Endothelial cell of umbilical vein (primary cell): ENCODE data around the gene SORT1. TPM values are rescaled to one million over a fixed set of nuclear protein-coding genes. Genes with fewer than 3 reads are reported as not detected.

Experiments
- BruUV-seq: library from RNA; stranded (reverse); fragments of 400-500 nt; replicated peaks from 2 replicates; lab custom pipeline; 2021; lab: Mats Ljungman, UMichigan
- CTCF ChIA-PET: fragments of 300-600, 350-600 bp; sonication (Branson Sonifier 250); formaldehyde crosslinking; loops from one replicate; lab custom pipeline; 2021; ENCODE audit warnings: antibody characterized with exemption, inconsistent platforms; lab: Charles Lee
- POLR2A ChIA-PET: fragments of 300-600, 350-600 bp; sonication (Branson Sonifier 250); formaldehyde crosslinking; loops from one replicate; lab custom pipeline; 2021; ENCODE audit warnings: antibody characterized with exemption, inconsistent platforms; lab: Charles Lee
- DNase-seq: peaks from one replicate; pipeline ENCODE4 v3.0.0-alpha.2; 2011; ENCODE audit warnings: low read depth, low spot score
- FAIRE-seq: peaks from 2 replicates; lab custom pipeline; 2011; peaks lifted over from hg19 to GRCh38; lab: Jason Lieb, UNC
- H2AFZ ChIP-seq: 2 replicates; pipeline ENCODE4 v1.6.0; 2012; ENCODE audit warnings: low read depth, low read length, control low read depth, inconsistent platforms
- H3K27ac ChIP-seq: 2 replicates; pipeline ENCODE4 v1.5.1; 2011; ENCODE audit warnings: low read depth, mild to moderate bottlenecking, control low read depth, low read length, moderate library complexity; ENCODE audit not compliant: insufficient read depth
- H3K27me3 ChIP-seq, 2 experiments: 2 replicates each; pipeline versions ENCODE4 v1.6.0 to v1.6.1; 2011; ENCODE audit warnings: low read length in 2 of 2, mixed read lengths in 1 of 2; ENCODE audit not compliant: control insufficient read depth in 2 of 2, insufficient read depth in 2 of 2
- H3K36me3 ChIP-seq, 2 experiments: 2 replicates in 1 of 2; 3 replicates in 1 of 2; pipeline ENCODE4 v1.5.1; 2011; ENCODE audit warnings: low read length in 2 of 2, mild to moderate bottlenecking in 1 of 2, moderate library complexity in 1 of 2; ENCODE audit not compliant: control insufficient read depth in 2 of 2, insufficient read depth in 2 of 2; ENCODE audit errors: extremely low read depth in 1 of 2
- H3K4me1 ChIP-seq: 3 replicates; pipeline ENCODE4 v1.5.1; 2011; ENCODE audit warnings: mild to moderate bottlenecking, low read length; ENCODE audit not compliant: control insufficient read depth, insufficient read depth; ENCODE audit errors: extremely low read depth
- H3K4me2 ChIP-seq: 2 replicates; pipeline ENCODE4 v1.6.1; 2011; ENCODE audit warnings: low read length, control low read depth, mixed read lengths; ENCODE audit not compliant: insufficient read depth
- H3K4me3 ChIP-seq, 3 experiments: fragments of 200-600 bp in 1 of 3; sonication (generic), shearing (Covaris generic) in 1 of 3; replicated peaks in 1 of 3; 2 replicates each; pipeline ENCODE4 v1.5.1; 2011 to 2016; ENCODE audit warnings: control low read depth in 3 of 3, low read length in 3 of 3, mild to moderate bottlenecking in 2 of 3, inconsistent platforms in 1 of 3, low read depth in 1 of 3, moderate library complexity in 1 of 3; ENCODE audit not compliant: insufficient read depth in 1 of 3
- H3K79me2 ChIP-seq: 2 replicates; pipeline ENCODE4 v1.6.0; 2012; ENCODE audit warnings: low read length, inconsistent platforms; ENCODE audit not compliant: control insufficient read depth, insufficient read depth
- H3K9ac ChIP-seq: replicated peaks from 2 replicates; pipeline ENCODE3; 2011; ENCODE audit warnings: low read length, control low read depth; ENCODE audit not compliant: insufficient read depth; ENCODE audit errors: extremely low read depth
- H3K9me1 ChIP-seq: replicated peaks from 3 replicates; pipeline ENCODE4 v1.6.0; 2011; ENCODE audit warnings: mild to moderate bottlenecking, low read length; ENCODE audit not compliant: control insufficient read depth, insufficient read depth; ENCODE audit errors: extremely low read depth
- H3K9me3 ChIP-seq: replicated peaks from 2 replicates; pipeline ENCODE4 v1.5.1; 2012; ENCODE audit warnings: low read length, inconsistent platforms; ENCODE audit not compliant: control insufficient read depth, insufficient read depth
- H4K20me1 ChIP-seq: replicated peaks from 2 replicates; pipeline ENCODE3; 2011; ENCODE audit warnings: mild to moderate bottlenecking, low read length; ENCODE audit not compliant: control insufficient read depth, insufficient read depth; ENCODE audit errors: extremely low read depth
- EZH2 ChIP-seq: IDR thresholded peaks from 2 replicates; pipeline ENCODE4 v1.6.1; 2012; ENCODE audit warnings: borderline replicate concordance, low read depth, mild to moderate bottlenecking, moderate library complexity, low read length, inconsistent platforms; ENCODE audit not compliant: severe bottlenecking
- FOS ChIP-seq: IDR thresholded peaks from 2 replicates; pipeline ENCODE4 v1.6.1; 2011; ENCODE audit warnings: mild to moderate bottlenecking, low read length, moderate library complexity, borderline replicate concordance; ENCODE audit not compliant: insufficient read depth
- GATA2 ChIP-seq: IDR thresholded peaks from 2 replicates; pipeline ENCODE4 v1.7.0; 2011; ENCODE audit warnings: low read depth, mild to moderate bottlenecking, moderate library complexity, mixed read lengths, low read length; ENCODE audit not compliant: insufficient read length, insufficient read depth
- JUN ChIP-seq: IDR thresholded peaks from 2 replicates; pipeline ENCODE4 v1.6.1; 2011; ENCODE audit warnings: borderline replicate concordance, low read depth; ENCODE audit not compliant: insufficient read length, insufficient read depth
- MYC ChIP-seq: IDR thresholded peaks from one replicate; pipeline ENCODE4 v1.6.1; 2011; ENCODE audit warnings: mild to moderate bottlenecking, low read depth, low read length
- POLR2A ChIP-seq: IDR thresholded peaks from 2 replicates; pipeline ENCODE4 v1.6.1; 2012; ENCODE audit warnings: low read depth, mild to moderate bottlenecking, control low read depth, low read length
- POLR2AphosphoS5 ChIP-seq: IDR thresholded peaks from 2 replicates; pipeline ENCODE4 v1.6.1; 2012; ENCODE audit warnings: low read depth, mild to moderate bottlenecking, control low read depth, low read length, moderate library complexity; ENCODE audit not compliant: insufficient read depth
- dilution Hi-C: fragments of 300-500 bp; cut with MboI; formaldehyde crosslinking; loops from one replicate; pipeline ENCODE4 v1.15.0; 2019; ENCODE audit warnings: low sequenced_read_pairs; ENCODE audit not compliant: extremely low pct_ligation_motif_present
- intact Hi-C: fragments of 100-400 bp; cut with micrococcal nuclease; formaldehyde crosslinking; loops from one replicate; pipeline ENCODE4 v1.10.0; 2022
- polyA plus RNA-seq, 4 experiments: library from polyadenylated mRNA; depleted of rRNA in 3 of 4; stranded (reverse) in 3 of 4; unstranded in 1 of 4; fragments of >200 nt; gene quantifications; 2 replicates each; pipeline versions ENCODE4 v1.2.1 to v1.2.3, GENCODE V29; 2011 to 2012; ENCODE audit warnings: missing spikeins in 1 of 4
- total RNA-seq: library from RNA; stranded (reverse); gene quantifications from 2 replicates; pipeline ENCODE4 v1.2.3, GENCODE V29; 2021
- TF ChIP-seq, protein P1 (sequence below): IDR thresholded peaks from 2 replicates; pipeline ENCODE4 v1.6.1; 2011; ENCODE audit not compliant: insufficient read depth, insufficient read length
- TF ChIP-seq, protein P2 (sequence below), 2 donors: IDR thresholded peaks; 1 replicate in 1 of 2; 2 replicates in 1 of 2; pipeline ENCODE4 v1.5.1; 2011; ENCODE audit warnings: low read length in 2 of 2, mild to moderate bottlenecking in 2 of 2, moderate library complexity in 2 of 2, control low read depth in 1 of 2, inconsistent platforms in 1 of 2, low read depth in 1 of 2; ENCODE audit not compliant: insufficient read depth in 1 of 2; ENCODE audit errors: extremely low read depth in 1 of 2

The SORT1 gene
- total and polyA plus RNA-seq, 2 donors (not counting 3 experiments of a cell fraction or from before 2014, with no cell fraction given): 6.8 to 17.8 TPM

DNA sequence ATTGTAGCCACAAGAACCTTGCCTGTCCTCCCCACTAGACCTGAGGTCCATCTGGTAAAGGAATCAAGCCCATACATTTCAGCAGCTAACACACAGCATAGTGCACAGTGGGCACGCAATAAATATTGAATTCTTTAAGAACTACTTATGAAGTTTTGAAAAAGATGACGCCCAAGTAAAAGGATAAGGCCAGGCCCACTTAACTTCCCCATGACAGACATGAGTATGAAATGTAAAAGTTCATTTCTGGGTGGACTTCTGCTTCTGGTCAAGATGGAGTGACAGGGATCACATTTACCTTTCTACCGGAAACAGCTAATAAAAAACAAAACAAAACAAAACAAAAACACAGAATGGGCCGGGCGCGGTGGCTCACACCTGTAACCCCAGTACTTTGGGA, 25.4 kb downstream of the SORT1 start:
- Histone ChIP-seq H3K27me3 (peaks cover 2 to 5% of the 10 kb centered on the region in 2 experiments), H3K27ac (no peak overlapping the region), H3K9ac (no peak overlapping the region), H3K79me2 (no peaks in the 10 kb centered on the region), H4K20me1 (no peaks in the 10 kb centered on the region), H3K4me1 (no peaks in the 10 kb centered on the region), H3K4me3 (no peak overlapping the region), H2AFZ (no peak overlapping the region), H3K9me1 (no peaks in the 10 kb centered on the region), H3K4me2 (no peak overlapping the region), H3K36me3 (no peaks in the 10 kb centered on the region), H3K9me3 (no peaks in the 10 kb centered on the region)
- intact Hi-C loops: no loop called here
- TF ChIP-seq POLR2A: no peak
- TF ChIP-seq, protein P1, sequence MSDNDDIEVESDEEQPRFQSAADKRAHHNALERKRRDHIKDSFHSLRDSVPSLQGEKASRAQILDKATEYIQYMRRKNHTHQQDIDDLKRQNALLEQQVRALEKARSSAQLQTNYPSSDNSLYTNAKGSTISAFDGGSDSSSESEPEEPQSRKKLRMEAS: no peak
- dilution Hi-C loops: no loop called here
- CTCF ChIA-PET: interaction anchor here (1.2 kb wide), 2 partner anchors 11 kb away, joined by 4 read pairs; no protein-coding TSS in a partner anchor
- no TSS peak for BruUV-seq
- no peak for DNase-seq
- POLR2A ChIA-PET: no interaction called here
- no peak for FAIRE-seq

DNA sequence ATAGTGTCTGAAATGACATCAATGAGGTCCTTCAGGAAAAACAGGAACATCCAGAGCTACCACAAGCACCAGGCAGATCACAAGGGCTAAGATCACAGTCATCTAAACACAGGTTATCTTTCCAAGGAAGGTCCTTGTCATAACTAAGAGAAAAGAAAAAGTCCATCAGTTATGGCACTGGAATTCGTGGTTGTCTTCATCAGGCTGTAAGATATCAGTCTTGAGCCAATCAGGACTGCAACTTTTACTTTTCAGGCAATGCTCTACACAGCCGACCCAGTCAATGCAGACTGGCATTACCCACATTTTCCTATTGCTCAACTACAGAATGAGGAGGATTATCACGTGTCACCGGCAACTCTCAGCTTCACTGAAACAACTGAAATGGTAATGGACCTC, 26.4 kb downstream of the SORT1 start:
- no TSS peak for BruUV-seq
- TF ChIP-seq JUN (no peak), POLR2A (no peak), EZH2 (no peak), GATA2 (no peak), MYC (no peak), POLR2AphosphoS5 (no peak), FOS (no peak)
- TF ChIP-seq, protein P1: no peak
- TF ChIP-seq, protein P2, sequence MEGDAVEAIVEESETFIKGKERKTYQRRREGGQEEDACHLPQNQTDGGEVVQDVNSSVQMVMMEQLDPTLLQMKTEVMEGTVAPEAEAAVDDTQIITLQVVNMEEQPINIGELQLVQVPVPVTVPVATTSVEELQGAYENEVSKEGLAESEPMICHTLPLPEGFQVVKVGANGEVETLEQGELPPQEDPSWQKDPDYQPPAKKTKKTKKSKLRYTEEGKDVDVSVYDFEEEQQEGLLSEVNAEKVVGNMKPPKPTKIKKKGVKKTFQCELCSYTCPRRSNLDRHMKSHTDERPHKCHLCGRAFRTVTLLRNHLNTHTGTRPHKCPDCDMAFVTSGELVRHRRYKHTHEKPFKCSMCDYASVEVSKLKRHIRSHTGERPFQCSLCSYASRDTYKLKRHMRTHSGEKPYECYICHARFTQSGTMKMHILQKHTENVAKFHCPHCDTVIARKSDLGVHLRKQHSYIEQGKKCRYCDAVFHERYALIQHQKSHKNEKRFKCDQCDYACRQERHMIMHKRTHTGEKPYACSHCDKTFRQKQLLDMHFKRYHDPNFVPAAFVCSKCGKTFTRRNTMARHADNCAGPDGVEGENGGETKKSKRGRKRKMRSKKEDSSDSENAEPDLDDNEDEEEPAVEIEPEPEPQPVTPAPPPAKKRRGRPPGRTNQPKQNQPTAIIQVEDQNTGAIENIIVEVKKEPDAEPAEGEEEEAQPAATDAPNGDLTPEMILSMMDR (IDR thresholded peaks at IDR 0.05; ENCODE audit: extremely low read depth in 1 of 2, insufficient read depth in 1 of 2, low read depth in 1 of 2, low read length in 2 of 2): no peak
- no peaks in the 10 kb centered on the region for H3K9me3 ChIP-seq
- peaks cover 2 to 5% of the 10 kb centered on the region in 2 experiments for H3K27me3 ChIP-seq
- dilution Hi-C loops (no loop called here), intact Hi-C loops (no loop called here)
- no peaks in the 10 kb centered on the region for H3K79me2 ChIP-seq
- FAIRE-seq (no peak), DNase-seq (no peak)
- no peaks in the 10 kb centered on the region for H3K36me3 ChIP-seq
- H3K27ac ChIP-seq: no peak overlapping the region
- no peaks in the 10 kb centered on the region for H3K9me1 ChIP-seq
- no peak overlapping the region for H2AFZ ChIP-seq
- ChIA-PET CTCF (interaction anchor here (1.1 to 1.2 kb wide), 2 partner anchors 10 to 88 kb away, joined by 3 to 4 read pairs; partner anchors contain the start of gene PSRC1), POLR2A (no interaction called here)
- H3K4me3 ChIP-seq: no peak overlapping the region
- no peaks in the 10 kb centered on the region for H3K4me1 ChIP-seq
- no peaks in the 10 kb centered on the region for H4K20me1 ChIP-seq
- no peak overlapping the region for H3K9ac ChIP-seq
- no peak overlapping the region for H3K4me2 ChIP-seq
